ENCODE results near the gene DCUN1D1.

GRCh38 chr3:182910936-182911781, 69.2 kb downstream of the DCUN1D1 start:
- TF ChIP-seq CTCF (conservative IDR thresholded peaks at IDR 0.05) (no peak), ZFX (IDR thresholded peaks at IDR 0.05) (no peak)

Data from C4-2B (cell line).